Eye (tissue), 1 donor: Measurements from ENCODE around the gene C1orf87.
A peak's percentile ranks its signal among the peaks of the same experiment; 100 is the strongest.

ENCODE experiments used
- DNase-seq: peaks from one replicate; pipeline ENCODE4 v3.0.0-alpha.2; 2015

Gene C1orf87

GRCh38 chr1:60059468-60059867 lies 14.1 kb downstream of the C1orf87 start:
- no peak for DNase-seq

- no peak for DNase-seq
These were observed 18.2 kb downstream of the C1orf87 start for GRCh38 chr1:60055336-60055735.

- DNase-seq, result no peak
These were observed 19.2 kb downstream of the C1orf87 start for GRCh38 chr1:60054374-60054773.

GRCh38 chr1:60052601-60053000 lies 21.0 kb downstream of the C1orf87 start:
- DNase-seq, result no peak

- DNase-seq, result no peak
These were observed 22.4 kb downstream of the C1orf87 start for GRCh38 chr1:60051191-60051590.

- no peak for DNase-seq
These were observed 24.4 kb downstream of the C1orf87 start for GRCh38 chr1:60049188-60049587.

GRCh38 chr1:60044881-60045280 lies 28.7 kb downstream of the C1orf87 start:
- no peak for DNase-seq

GRCh38 chr1:60041783-60042182 lies 31.8 kb downstream of the C1orf87 start:
- no peak for DNase-seq

GRCh38 chr1:60037669-60038068 lies 35.9 kb downstream of the C1orf87 start:
- DNase-seq, result no peak

- no peak for DNase-seq
These were observed 36.6 kb downstream of the C1orf87 start for GRCh38 chr1:60036856-60037460.

GRCh38 chr1:60035921-60036320 lies 37.6 kb downstream of the C1orf87 start:
- DNase-seq, result no peak

- DNase-seq, result no peak
These were observed 38.6 kb downstream of the C1orf87 start for GRCh38 chr1:60034999-60035398.

- no peak for DNase-seq
These were observed 40.5 kb downstream of the C1orf87 start for GRCh38 chr1:60033066-60033465.

GRCh38 chr1:60031146-60031545 lies 42.4 kb downstream of the C1orf87 start:
- DNase-seq, result peak; percentile 35

GRCh38 chr1:60025552-60025951 lies 48.0 kb downstream of the C1orf87 start:
- DNase-seq, result no peak

GRCh38 chr1:60017508-60018205 lies 55.9 kb downstream of the C1orf87 start:
- DNase-seq, result no peak

GRCh38 chr1:60010690-60011089 lies 62.9 kb downstream of the C1orf87 start:
- no peak for DNase-seq

- DNase-seq, result no peak
These were observed 65.1 kb downstream of the C1orf87 start for GRCh38 chr1:60008500-60008899.

- no peak for DNase-seq
These were observed 72.9 kb downstream of the C1orf87 start for GRCh38 chr1:60000625-60001024.

- no peak for DNase-seq
These were observed 73.8 kb downstream of the C1orf87 start for GRCh38 chr1:59999746-60000145.

- DNase-seq, result peak; percentile 35
These were observed 74.6 kb downstream of the C1orf87 start for GRCh38 chr1:59999006-59999405.

- no peak for DNase-seq
These were observed 76.0 kb downstream of the C1orf87 start for GRCh38 chr1:59997479-59998115.

GRCh38 chr1:59994302-59995198 lies 79.0 kb downstream of the C1orf87 start:
- peak; percentile 39 for DNase-seq
